Inferior parietal cortex (tissue), 1 donor: Measurements from ENCODE around the gene NKIRAS2.

ENCODE experiments used
- DNase-seq: peaks from one replicate; pipeline ENCODE4 v3.0.0-alpha.2; 2016; ENCODE audit errors: extremely low spot score

The NKIRAS2 gene

DNA sequence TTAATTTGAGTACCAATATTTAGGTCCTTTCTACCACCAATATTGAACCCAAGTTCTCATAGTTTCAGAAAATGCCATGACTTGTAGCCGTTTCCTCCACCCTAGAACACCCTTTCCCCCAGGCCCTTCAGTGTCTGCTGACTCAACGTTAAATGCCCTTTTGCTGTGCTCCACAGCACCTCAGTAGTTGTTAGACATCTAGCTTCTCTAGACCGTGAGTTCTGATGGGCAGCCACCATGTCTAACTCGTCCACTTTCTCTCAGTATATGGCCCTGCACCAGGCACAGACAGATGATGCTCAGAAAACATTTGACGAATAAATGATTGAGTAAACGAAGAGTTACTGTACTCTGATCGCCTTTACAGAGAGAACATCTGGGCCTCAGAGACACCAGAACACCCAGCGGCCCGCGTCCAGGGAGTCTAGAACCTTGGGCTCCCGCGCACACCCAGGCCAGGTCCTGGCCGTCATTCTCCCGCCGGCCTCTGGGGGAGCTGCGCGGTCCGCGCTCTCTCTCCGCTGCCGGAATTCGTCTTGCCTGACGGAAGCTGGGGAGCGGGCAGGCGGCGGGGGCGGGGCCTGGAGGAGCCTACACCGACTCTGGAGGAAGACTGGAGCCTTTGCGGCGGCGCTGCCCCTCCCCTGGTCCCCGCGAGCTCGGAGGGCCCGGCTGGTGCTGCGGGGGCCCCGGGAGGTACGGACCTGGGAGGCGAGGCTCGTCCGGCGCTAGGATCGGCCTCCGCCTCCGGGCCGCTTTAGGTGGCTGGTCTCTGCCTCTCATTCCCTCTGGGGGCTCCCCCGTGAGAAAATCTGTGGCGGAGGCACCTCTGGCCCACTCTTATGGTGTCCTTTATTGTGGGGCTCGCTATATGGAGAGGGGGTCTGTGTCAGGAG, at the start of gene NKIRAS2:
NKIRAS2 (plus strand) TSS at position 582 of the 896 bp plus-strand sequence. CDS start 1,488 bp downstream, outside the sequence.
- DNase-seq = peak; percentile 74

- DNase-seq = no peak
These were observed 49.0 kb upstream of the NKIRAS2 start for GRCh38 chr17:41970901-41971331.

DNA sequence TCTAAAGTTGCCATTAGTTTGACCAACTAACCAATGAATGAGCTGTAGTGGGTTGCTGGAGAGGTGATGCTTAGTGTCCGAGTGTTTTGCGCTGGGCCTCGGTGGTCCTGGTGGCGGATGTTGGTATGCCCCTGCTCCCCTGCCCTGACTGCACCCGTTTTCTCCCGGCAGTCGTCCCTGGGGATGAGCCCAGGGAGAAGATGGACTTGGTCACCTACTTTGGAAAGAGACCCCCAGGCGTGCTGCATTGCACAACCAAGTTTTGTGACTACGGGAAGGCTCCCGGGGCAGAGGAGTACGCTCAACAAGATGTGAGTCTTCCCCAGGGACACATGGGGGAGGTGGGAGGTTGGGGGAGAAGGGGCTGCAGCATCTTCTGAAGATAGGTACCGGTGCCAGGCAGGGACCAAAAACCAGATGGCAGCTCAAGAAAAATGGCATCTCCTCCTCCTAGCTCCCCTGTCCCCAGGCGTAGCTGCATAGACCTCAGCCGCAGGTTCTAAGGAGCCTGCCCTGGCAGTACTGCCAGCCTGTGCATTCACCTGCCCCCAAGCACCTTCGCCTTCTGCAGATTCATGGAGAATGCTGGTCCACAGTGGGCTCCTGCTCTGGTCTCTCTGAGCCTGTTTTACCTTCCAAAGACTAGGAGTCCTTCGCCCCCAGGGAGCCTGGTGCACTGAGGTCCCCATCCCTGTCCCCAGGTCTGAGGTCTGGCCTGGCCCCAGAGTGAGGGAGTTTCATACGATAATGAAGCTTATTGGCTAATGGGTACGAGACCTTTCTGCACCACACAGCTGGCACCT, 48.0 kb upstream of the NKIRAS2 start:
- no peak for DNase-seq

GRCh38 chr17:41972571-41973407, 47.1 kb upstream of the NKIRAS2 start:
- no peak for DNase-seq

- no peak for DNase-seq
These were observed 46.5 kb upstream of the NKIRAS2 start for GRCh38 chr17:41973408-41973811.

DNA sequence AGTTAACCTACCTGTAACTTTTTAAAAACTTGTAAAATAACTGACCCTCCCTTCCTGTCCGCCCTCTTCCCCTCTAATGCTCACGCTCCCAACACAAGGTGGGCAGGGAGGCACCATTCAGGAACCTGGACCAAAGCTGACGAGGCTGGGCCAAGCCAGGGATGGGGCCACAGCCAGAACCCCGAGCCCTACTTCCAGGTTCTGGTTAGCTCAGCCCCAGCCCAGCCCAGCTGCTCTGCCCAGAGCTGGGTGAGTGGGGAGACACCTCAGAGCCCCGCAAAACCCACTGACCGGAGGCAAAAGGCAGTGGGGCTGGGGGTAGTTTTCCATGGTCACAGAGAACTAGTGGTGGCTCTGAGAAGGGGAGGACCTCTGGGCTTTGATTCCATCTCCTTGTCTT, 45.9 kb upstream of the NKIRAS2 start:
- no peak for DNase-seq

GRCh38 chr17:41974658-41975057, 45.2 kb upstream of the NKIRAS2 start:
- DNase-seq = no peak

GRCh38 chr17:41975099-41976083, 44.5 kb upstream of the NKIRAS2 start:
- no peak for DNase-seq

DNA sequence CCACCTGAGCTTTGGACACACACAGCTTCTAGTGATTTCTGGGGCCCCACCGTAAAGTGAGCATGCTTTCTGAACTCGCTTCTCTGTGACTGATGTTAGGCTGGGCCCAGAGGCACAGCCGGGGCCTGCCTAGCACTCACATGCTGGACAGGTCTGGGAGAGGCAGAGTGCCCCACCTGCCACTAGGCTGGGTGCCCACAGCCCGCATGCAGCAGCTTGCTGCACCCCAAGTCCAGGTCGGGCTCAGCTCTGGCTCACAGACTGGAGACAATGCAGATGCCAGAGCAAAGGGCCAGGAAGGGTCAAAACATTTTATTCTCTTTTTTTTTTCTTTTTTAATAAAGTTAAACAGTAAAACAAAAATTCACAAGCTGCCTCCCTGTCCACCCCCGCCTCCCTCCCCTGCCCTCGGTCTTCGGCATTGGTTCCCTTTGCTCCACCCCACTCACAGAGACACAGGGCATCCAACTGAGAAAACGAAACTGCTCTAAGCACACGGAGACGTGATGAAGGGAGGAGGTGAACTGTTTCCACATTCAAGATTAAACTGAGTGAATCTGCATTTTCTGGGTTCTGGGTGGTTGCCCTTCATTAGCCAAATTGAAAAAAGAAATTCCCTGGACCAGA, 43.6 kb upstream of the NKIRAS2 start:
- no peak for DNase-seq

GRCh38 chr17:41977991-41978390, 41.9 kb upstream of the NKIRAS2 start:
- DNase-seq = no peak

DNA sequence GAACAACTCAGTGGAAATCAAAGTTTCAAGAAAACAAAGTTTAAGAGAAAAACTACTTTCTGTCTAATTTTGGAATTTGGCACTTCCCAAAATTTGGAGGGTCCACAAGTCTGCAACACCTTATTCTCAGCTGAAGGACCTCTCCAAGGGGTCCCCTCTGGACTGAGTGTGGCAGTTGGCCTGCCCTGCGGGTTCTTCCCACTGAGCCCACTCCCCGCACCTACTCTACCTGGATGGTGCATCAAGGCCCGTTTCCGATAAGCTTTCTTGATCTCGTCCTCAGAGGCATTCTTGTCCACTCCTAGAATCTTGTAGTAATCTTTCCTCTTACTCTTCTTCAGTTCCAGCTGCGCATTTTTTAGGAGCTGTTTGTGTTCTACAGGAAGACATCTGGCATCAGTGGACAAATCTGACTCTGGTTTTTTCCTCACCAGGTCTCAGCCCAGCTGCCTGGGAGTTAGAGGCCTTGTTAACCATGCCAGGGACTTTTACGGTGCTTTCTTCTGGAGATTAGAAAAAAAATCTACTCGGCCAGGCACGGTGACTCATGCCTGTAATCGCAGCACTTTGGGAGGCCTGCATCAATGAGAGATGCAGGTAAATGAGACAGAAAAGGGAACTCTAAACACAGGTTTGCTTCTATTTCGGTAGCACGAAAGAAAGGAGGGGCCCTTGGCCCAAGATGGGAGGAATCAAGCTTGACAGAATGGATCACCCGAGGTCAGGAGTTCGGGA, 37.7 kb upstream of the NKIRAS2 start:
- DNase-seq = no peak

DNA sequence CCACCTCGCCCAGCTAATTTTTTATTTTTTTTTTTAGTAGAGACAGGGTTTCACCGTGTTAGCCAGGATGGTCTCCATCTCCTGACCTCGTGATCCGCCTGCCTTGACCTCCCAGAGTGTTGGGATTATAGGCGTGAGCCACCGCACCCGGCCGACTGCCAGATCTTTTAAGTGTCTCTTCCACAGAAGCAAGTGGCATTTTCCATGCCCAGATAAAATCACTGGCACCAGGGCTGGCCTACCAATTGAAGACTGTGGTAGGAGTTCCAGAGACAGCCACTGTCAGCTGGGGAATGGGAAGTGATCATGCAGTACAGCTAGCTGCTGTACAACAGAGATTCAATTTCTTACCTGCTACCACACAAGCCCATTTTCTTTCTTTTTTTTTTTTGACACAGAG, 35.4 kb upstream of the NKIRAS2 start:
- DNase-seq = no peak

DNA sequence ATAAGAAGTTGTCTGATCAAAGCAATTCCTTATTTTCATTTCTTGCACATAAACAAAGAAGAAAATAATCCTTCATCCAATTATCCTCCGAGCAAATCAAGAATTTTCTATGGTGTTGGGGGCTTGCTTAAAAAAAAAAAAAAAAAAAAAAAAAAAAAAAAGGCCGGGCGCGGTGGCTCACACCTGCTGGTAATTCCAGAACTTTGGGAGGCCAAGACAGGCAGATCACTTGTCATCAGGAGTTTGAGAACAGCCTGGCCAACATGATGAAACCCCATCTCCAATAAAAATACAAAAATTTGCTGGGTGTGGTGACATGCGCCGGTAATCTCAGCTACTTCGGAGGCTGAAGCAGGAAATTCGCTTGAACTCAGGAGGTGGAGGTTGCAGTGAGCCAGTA, 34.0 kb upstream of the NKIRAS2 start:
- no peak for DNase-seq

DNA sequence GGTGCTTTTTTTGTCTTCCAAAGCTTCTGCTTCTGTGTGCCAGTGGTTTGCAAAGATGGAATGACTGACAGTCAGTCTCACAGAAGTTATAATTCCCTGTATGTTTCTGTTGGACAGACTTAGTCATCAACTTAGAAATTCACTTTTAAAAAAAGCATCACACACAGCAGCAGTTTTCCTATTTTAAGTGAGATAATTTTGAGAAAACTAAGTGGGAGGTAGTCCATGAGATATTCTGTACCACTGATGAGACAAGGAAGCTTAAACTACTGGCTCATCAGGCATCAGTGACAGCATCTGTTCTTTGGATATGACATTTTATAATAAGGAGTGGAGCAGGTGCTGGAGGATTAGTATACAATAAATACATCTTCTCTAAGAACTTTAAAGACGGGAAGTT, 33.3 kb upstream of the NKIRAS2 start:
- DNase-seq = peak; percentile 32

DNA sequence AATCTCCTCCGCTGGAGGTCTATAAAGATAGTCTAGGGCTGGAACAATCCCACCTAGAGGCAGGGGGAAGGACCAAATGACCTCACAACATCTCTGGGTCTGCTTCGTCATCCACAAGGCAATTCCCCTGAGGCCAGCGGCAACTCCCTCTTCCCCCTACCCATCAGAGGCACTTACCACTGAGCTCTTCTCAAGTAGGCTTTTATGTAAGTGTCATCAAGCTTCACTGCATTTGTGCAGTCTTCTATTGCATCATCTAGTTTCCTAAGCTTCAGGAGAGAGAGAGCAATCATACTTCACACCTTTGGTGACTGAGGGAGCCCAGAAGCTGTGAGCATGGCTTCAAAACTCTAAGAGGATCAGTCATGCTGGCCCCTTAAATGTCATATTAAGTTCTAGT, 32.2 kb upstream of the NKIRAS2 start:
- DNase-seq = no peak

DNA sequence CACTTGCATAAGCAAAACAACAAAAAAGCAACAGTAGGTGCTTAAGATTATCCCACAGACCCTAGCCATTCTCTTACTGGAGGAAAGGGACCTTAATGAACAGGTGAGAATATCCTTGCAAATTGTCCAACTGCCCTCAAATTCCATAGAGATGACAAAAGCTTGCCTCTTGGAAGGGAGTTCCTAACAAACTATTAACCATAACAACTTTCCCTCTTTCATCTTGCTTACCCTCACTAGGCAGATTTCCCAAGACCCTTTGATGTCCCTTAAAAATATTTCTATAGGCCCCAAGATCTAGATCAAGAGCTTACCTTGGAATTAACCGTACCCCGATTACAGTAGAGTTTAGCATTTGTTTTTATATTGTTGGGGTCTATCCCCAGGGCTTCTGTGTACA, 31.5 kb upstream of the NKIRAS2 start:
- no peak for DNase-seq

GRCh38 chr17:41989702-41990419, 30.0 kb upstream of the NKIRAS2 start:
- DNase-seq = no peak

GRCh38 chr17:41992576-41992975, 27.3 kb upstream of the NKIRAS2 start:
- DNase-seq = peak; percentile 71

DNA sequence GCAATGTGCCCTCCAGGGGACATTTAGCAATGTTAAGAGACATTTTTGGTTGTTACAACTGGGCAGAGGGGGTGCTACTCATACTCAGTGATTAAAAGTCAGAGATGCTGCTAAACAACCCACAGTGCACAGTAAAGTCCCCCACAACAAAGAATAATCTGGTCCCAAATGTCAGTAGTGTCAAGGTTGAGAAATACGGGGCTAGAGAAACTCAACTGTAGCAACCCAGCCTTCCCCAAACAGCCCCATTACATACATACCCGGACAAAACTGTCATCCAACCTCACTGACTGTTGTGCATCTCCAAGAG, 23.1 kb upstream of the NKIRAS2 start:
- DNase-seq = no peak
